Activated naive CD8-positive, alpha-beta T cell treated with anti-CD3 and anti-CD28 coated beads for 36 hours (primary cell): ENCODE data around the gene CCL13. TPM values are rescaled to one million over a fixed set of nuclear protein-coding genes. Genes with fewer than 3 reads are reported as not detected.
A peak's percentile ranks its signal among the peaks of the same experiment; 100 is the strongest.

Experiments used
- DNase-seq: peaks from one replicate; pipeline ENCODE4 v3.0.0; 2021
- H3K27ac Mint-ChIP-seq: one replicate; pipeline ENCODE4 v1.8.0; 2022; ENCODE audit warnings: mild to moderate bottlenecking, moderate library complexity, mixed read lengths
- H3K27me3 Mint-ChIP-seq: one replicate; pipeline ENCODE4 v1.8.0; 2022; ENCODE audit warnings: mild to moderate bottlenecking, mixed read lengths
- H3K36me3 Mint-ChIP-seq: one replicate; pipeline ENCODE4 v1.8.0; 2021; ENCODE audit warnings: mild to moderate bottlenecking, mixed read lengths
- H3K4me1 Mint-ChIP-seq: one replicate; pipeline ENCODE4 v1.8.0; 2021; ENCODE audit warnings: mixed read lengths
- H3K4me3 Mint-ChIP-seq: one replicate; pipeline ENCODE4 v1.8.0; 2022; ENCODE audit warnings: mild to moderate bottlenecking, moderate library complexity, mixed read lengths
- H3K9me3 Mint-ChIP-seq: one replicate; pipeline ENCODE4 v1.8.0; 2022; ENCODE audit warnings: mixed read lengths
- total RNA-seq, 2 experiments: library from RNA; stranded (reverse); gene quantifications; one replicate each; pipeline ENCODE4 v1.2.3, GENCODE V29; 2021

CCL13 gene
- total RNA-seq, 2 experiments from 2014 or later = not detected

GRCh38 chr17:34368946-34369500, 12.7 kb downstream of the CCL13 start:
- Mint-ChIP-seq H3K4me3 (no peak overlapping the region), H3K4me1 (peaks cover 23% of the 10 kb centered on the region), H3K36me3 (no peaks in the 10 kb centered on the region), H3K9me3 (no peaks in the 10 kb centered on the region), H3K27ac (no peak overlapping the region), H3K27me3 (peaks cover 17% of the 10 kb centered on the region)
- DNase-seq = no peak

GRCh38 chr17:34369571-34369970, 13.3 kb downstream of the CCL13 start:
- H3K36me3 Mint-ChIP-seq = no peaks in the 10 kb centered on the region
- H3K4me1 Mint-ChIP-seq = peaks cover 23% of the 10 kb centered on the region
- DNase-seq = no peak
- peaks cover 13% of the 10 kb centered on the region for H3K27me3 Mint-ChIP-seq
- no peak overlapping the region for H3K4me3 Mint-ChIP-seq
- no peak overlapping the region for H3K27ac Mint-ChIP-seq
- H3K9me3 Mint-ChIP-seq = no peaks in the 10 kb centered on the region

GRCh38 chr17:34370376-34370996, 14.2 kb downstream of the CCL13 start:
- Mint-ChIP-seq H3K27ac (no peak overlapping the region), H3K27me3 (peaks cover 8% of the 10 kb centered on the region), H3K36me3 (no peaks in the 10 kb centered on the region), H3K9me3 (no peaks in the 10 kb centered on the region), H3K4me1 (peaks cover 20% of the 10 kb centered on the region), H3K4me3 (no peak overlapping the region)
- DNase-seq = no peak

GRCh38 chr17:34370997-34371395, 14.7 kb downstream of the CCL13 start:
- DNase-seq = no peak
- H3K27me3 Mint-ChIP-seq = peaks cover 12% of the 10 kb centered on the region
- H3K27ac Mint-ChIP-seq = no peak overlapping the region
- no peak overlapping the region for H3K4me3 Mint-ChIP-seq
- H3K4me1 Mint-ChIP-seq = peaks cover 17% of the 10 kb centered on the region
- H3K36me3 Mint-ChIP-seq = no peaks in the 10 kb centered on the region
- no peaks in the 10 kb centered on the region for H3K9me3 Mint-ChIP-seq

- Mint-ChIP-seq H3K36me3 (no peaks in the 10 kb centered on the region), H3K9me3 (no peaks in the 10 kb centered on the region), H3K4me1 (peaks cover 15% of the 10 kb centered on the region), H3K27me3 (peaks cover 12% of the 10 kb centered on the region), H3K27ac (no peak overlapping the region), H3K4me3 (no peak overlapping the region)
- no peak for DNase-seq
These were observed 15.3 kb downstream of the CCL13 start for GRCh38 chr17:34371405-34372100.

GRCh38 chr17:34374457-34374856, 18.2 kb downstream of the CCL13 start:
- no peak for DNase-seq
- H3K9me3 Mint-ChIP-seq = no peaks in the 10 kb centered on the region
- H3K27me3 Mint-ChIP-seq = peaks cover 17% of the 10 kb centered on the region
- no peak overlapping the region for H3K4me3 Mint-ChIP-seq
- H3K36me3 Mint-ChIP-seq = no peaks in the 10 kb centered on the region
- no peak overlapping the region for H3K27ac Mint-ChIP-seq
- peaks cover 39% of the 10 kb centered on the region for H3K4me1 Mint-ChIP-seq

GRCh38 chr17:34375426-34375997, 19.2 kb downstream of the CCL13 start:
- no peak overlapping the region for H3K27ac Mint-ChIP-seq
- DNase-seq = no peak
- H3K9me3 Mint-ChIP-seq = no peaks in the 10 kb centered on the region
- no peaks in the 10 kb centered on the region for H3K36me3 Mint-ChIP-seq
- H3K4me1 Mint-ChIP-seq = peaks cover 41% of the 10 kb centered on the region
- H3K27me3 Mint-ChIP-seq = peaks cover 27% of the 10 kb centered on the region
- H3K4me3 Mint-ChIP-seq = no peak overlapping the region

- H3K9me3 Mint-ChIP-seq = no peaks in the 10 kb centered on the region
- no peak overlapping the region for H3K4me3 Mint-ChIP-seq
- peaks cover 41% of the 10 kb centered on the region for H3K27me3 Mint-ChIP-seq
- DNase-seq = no peak
- H3K36me3 Mint-ChIP-seq = no peaks in the 10 kb centered on the region
- peaks cover 36% of the 10 kb centered on the region for H3K4me1 Mint-ChIP-seq
- H3K27ac Mint-ChIP-seq = no peak overlapping the region
These were observed 21.0 kb downstream of the CCL13 start for GRCh38 chr17:34377078-34377823.

- Mint-ChIP-seq H3K27ac (no peak overlapping the region), H3K27me3 (peaks cover 49% of the 10 kb centered on the region), H3K4me1 (peaks cover 46% of the 10 kb centered on the region), H3K9me3 (no peaks in the 10 kb centered on the region), H3K36me3 (no peaks in the 10 kb centered on the region), H3K4me3 (no peak overlapping the region)
- DNase-seq = peak; percentile 26
These were observed 22.4 kb downstream of the CCL13 start for GRCh38 chr17:34378664-34379101.

- no peak overlapping the region for H3K27ac Mint-ChIP-seq
- no peak overlapping the region for H3K4me3 Mint-ChIP-seq
- no peak for DNase-seq
- peaks cover 54% of the 10 kb centered on the region for H3K27me3 Mint-ChIP-seq
- H3K9me3 Mint-ChIP-seq = no peaks in the 10 kb centered on the region
- peaks cover 46% of the 10 kb centered on the region for H3K4me1 Mint-ChIP-seq
- no peaks in the 10 kb centered on the region for H3K36me3 Mint-ChIP-seq
These were observed 23.6 kb downstream of the CCL13 start for GRCh38 chr17:34379868-34380267.

- no peaks in the 10 kb centered on the region for H3K36me3 Mint-ChIP-seq
- H3K27me3 Mint-ChIP-seq = peaks cover 59% of the 10 kb centered on the region
- peak; percentile 58 for DNase-seq
- H3K4me3 Mint-ChIP-seq = no peak overlapping the region
- H3K4me1 Mint-ChIP-seq = peaks cover 45% of the 10 kb centered on the region
- no peaks in the 10 kb centered on the region for H3K9me3 Mint-ChIP-seq
- no peak overlapping the region for H3K27ac Mint-ChIP-seq
These were observed 26.4 kb downstream of the CCL13 start for GRCh38 chr17:34382621-34383124.

GRCh38 chr17:34383216-34383615, 26.9 kb downstream of the CCL13 start:
- Mint-ChIP-seq H3K27me3 (peaks cover 55% of the 10 kb centered on the region), H3K9me3 (no peaks in the 10 kb centered on the region), H3K4me3 (no peak overlapping the region), H3K27ac (no peak overlapping the region), H3K36me3 (no peaks in the 10 kb centered on the region), H3K4me1 (peaks cover 43% of the 10 kb centered on the region)
- no peak for DNase-seq

- Mint-ChIP-seq H3K4me1 (peaks cover 32% of the 10 kb centered on the region), H3K36me3 (no peaks in the 10 kb centered on the region), H3K4me3 (no peak overlapping the region), H3K9me3 (no peaks in the 10 kb centered on the region), H3K27me3 (peaks cover 51% of the 10 kb centered on the region), H3K27ac (no peak overlapping the region)
- DNase-seq = no peak
These were observed 28.0 kb downstream of the CCL13 start for GRCh38 chr17:34384271-34384670.

GRCh38 chr17:34384822-34385605, 28.7 kb downstream of the CCL13 start:
- H3K4me3 Mint-ChIP-seq = no peak overlapping the region
- no peaks in the 10 kb centered on the region for H3K9me3 Mint-ChIP-seq
- H3K27ac Mint-ChIP-seq = no peak overlapping the region
- no peaks in the 10 kb centered on the region for H3K36me3 Mint-ChIP-seq
- no peak for DNase-seq
- peaks cover 26% of the 10 kb centered on the region for H3K4me1 Mint-ChIP-seq
- peaks cover 46% of the 10 kb centered on the region for H3K27me3 Mint-ChIP-seq
